IPS DF 6.9 (cell line): ENCODE measurements around the gene MT1M.

Experiments used
- DNase-seq: peaks from one replicate; pipeline ENCODE4 v3.0.0-alpha.2; 2013; ENCODE audit warnings: low read depth, low spot score
- H3K27ac ChIP-seq: one replicate; pipeline ENCODE4 v1.5.1; 2013; ENCODE audit warnings: low read length, control low read depth
- H3K27me3 ChIP-seq: 2 replicates; pipeline ENCODE4 v1.6.1; 2013; ENCODE audit warnings: mild to moderate bottlenecking, low read length; ENCODE audit not compliant: control insufficient read depth, insufficient read depth
- H3K36me3 ChIP-seq: 2 replicates; pipeline ENCODE4 v1.6.1; 2013; ENCODE audit warnings: low read length; ENCODE audit not compliant: control insufficient read depth, insufficient read depth
- H3K4me1 ChIP-seq: 2 replicates; pipeline ENCODE4 v1.6.1; 2013; ENCODE audit warnings: low read length; ENCODE audit not compliant: control insufficient read depth, insufficient read depth
- H3K4me3 ChIP-seq: 2 replicates; pipeline ENCODE4 v1.5.1; 2013; ENCODE audit warnings: mild to moderate bottlenecking, low read length
- H3K9me3 ChIP-seq: 2 replicates; pipeline ENCODE4 v1.6.1; 2013; ENCODE audit warnings: low read length, inconsistent platforms; ENCODE audit not compliant: control insufficient read depth, insufficient read depth
- WGBS: extraction: QIAGEN DNeasy Blood & Tissue Kit; methylation state at CpG from one replicate; pipeline ENCODE4 v1.1.7; 2013; ENCODE audit warnings: mixed read lengths, missing lambda C conversion rate; ENCODE audit not compliant: insufficient read length, insufficient coverage; 5-methylcytosine and 5-hydroxymethylcytosine counted together

MT1M gene

GRCh38 chr16:56600398-56600999 lies 32.0 kb upstream of the MT1M start:
- Histone ChIP-seq H3K27me3 (no peaks in the 10 kb centered on the region), H3K36me3 (no peaks in the 10 kb centered on the region), H3K9me3 (no peaks in the 10 kb centered on the region), H3K4me3 (no peak overlapping the region), H3K27ac (no peak overlapping the region), H3K4me1 (no peaks in the 10 kb centered on the region)
- no peak for DNase-seq
- WGBS: no CpG with 5 or more reads among the region's 8 CpGs

- H3K4me1 ChIP-seq: no peaks in the 10 kb centered on the region
- H3K27ac ChIP-seq: no peak overlapping the region
- H3K36me3 ChIP-seq: no peaks in the 10 kb centered on the region
- no peak for DNase-seq
- no peak overlapping the region for H3K4me3 ChIP-seq
- WGBS: no CpG with 5 or more reads among the region's 9 CpGs
- H3K9me3 ChIP-seq: no peaks in the 10 kb centered on the region
- H3K27me3 ChIP-seq: no peaks in the 10 kb centered on the region
These were observed 31.1 kb upstream of the MT1M start for GRCh38 chr16:56601325-56601724.

- WGBS: no CpG with 5 or more reads among the region's 4 CpGs
- H3K36me3 ChIP-seq: no peaks in the 10 kb centered on the region
- no peaks in the 10 kb centered on the region for H3K9me3 ChIP-seq
- no peak overlapping the region for H3K27ac ChIP-seq
- no peak for DNase-seq
- peaks cover 8% of the 10 kb centered on the region; the same call in 1 of the 2 replicates for H3K27me3 ChIP-seq
- no peak overlapping the region for H3K4me3 ChIP-seq
- 0 out of 2 replicates have a peak, but pooled peaks cover 2% of the 10 kb centered on the region for H3K4me1 ChIP-seq
These were observed 28.9 kb upstream of the MT1M start for GRCh38 chr16:56603589-56603988.

- Histone ChIP-seq H3K9me3 (no peaks in the 10 kb centered on the region), H3K36me3 (no peaks in the 10 kb centered on the region), H3K4me3 (no peak overlapping the region), H3K4me1 (0 out of 2 replicates have a peak, but pooled peaks cover 2% of the 10 kb centered on the region), H3K27me3 (peaks cover 21% of the 10 kb centered on the region), H3K27ac (no peak overlapping the region)
- no peak for DNase-seq
- no CpG with 5 or more reads among the region's 4 CpGs for WGBS
These were observed 27.5 kb upstream of the MT1M start for GRCh38 chr16:56604966-56605365.

- peaks cover 26% of the 10 kb centered on the region for H3K27me3 ChIP-seq
- no peak overlapping the region for H3K4me3 ChIP-seq
- 0 out of 2 replicates have a peak, but pooled peaks cover 2% of the 10 kb centered on the region for H3K4me1 ChIP-seq
- no peaks in the 10 kb centered on the region for H3K9me3 ChIP-seq
- no peaks in the 10 kb centered on the region for H3K36me3 ChIP-seq
- WGBS: no CpG with 5 or more reads among the region's 1 CpG
- DNase-seq: no peak
- no peak overlapping the region for H3K27ac ChIP-seq
These were observed 27.0 kb upstream of the MT1M start for GRCh38 chr16:56605475-56605874.

- no peak for DNase-seq
- no CpG with 5 or more reads among the region's 3 CpGs for WGBS
- Histone ChIP-seq H3K27ac (no peak overlapping the region), H3K4me3 (no peak overlapping the region), H3K4me1 (0 out of 2 replicates have a peak, but pooled peaks cover 2% of the 10 kb centered on the region), H3K9me3 (no peaks in the 10 kb centered on the region), H3K36me3 (no peaks in the 10 kb centered on the region), H3K27me3 (peaks cover 30% of the 10 kb centered on the region)
These were observed 26.4 kb upstream of the MT1M start for GRCh38 chr16:56606071-56606475.

GRCh38 chr16:56606476-56607108 lies 25.9 kb upstream of the MT1M start:
- no CpG with 5 or more reads among the region's 8 CpGs for WGBS
- H3K9me3 ChIP-seq: no peaks in the 10 kb centered on the region
- peaks cover 30% of the 10 kb centered on the region for H3K27me3 ChIP-seq
- no peak overlapping the region for H3K27ac ChIP-seq
- H3K4me1 ChIP-seq: 0 out of 2 replicates have a peak, but pooled peaks cover 2% of the 10 kb centered on the region
- no peak overlapping the region for H3K4me3 ChIP-seq
- DNase-seq: no peak
- no peaks in the 10 kb centered on the region for H3K36me3 ChIP-seq

GRCh38 chr16:56607109-56607618 lies 25.3 kb upstream of the MT1M start:
- DNase-seq: no peak
- no CpG with 5 or more reads among the region's 14 CpGs for WGBS
- Histone ChIP-seq H3K9me3 (no peaks in the 10 kb centered on the region), H3K4me3 (no peak overlapping the region), H3K27me3 (peaks cover 30% of the 10 kb centered on the region), H3K4me1 (0 out of 2 replicates have a peak, but pooled peaks cover 2% of the 10 kb centered on the region), H3K36me3 (no peaks in the 10 kb centered on the region), H3K27ac (no peak overlapping the region)

GRCh38 chr16:56607675-56608042 lies 24.8 kb upstream of the MT1M start:
- Histone ChIP-seq H3K4me1 (0 out of 2 replicates have a peak, but pooled peaks cover 2% of the 10 kb centered on the region), H3K4me3 (no peak overlapping the region), H3K27me3 (peaks cover 30% of the 10 kb centered on the region), H3K9me3 (no peaks in the 10 kb centered on the region), H3K36me3 (no peaks in the 10 kb centered on the region), H3K27ac (no peak overlapping the region)
- WGBS: no CpG with 5 or more reads among the region's 2 CpGs
- DNase-seq: no peak

- Histone ChIP-seq H3K9me3 (no peaks in the 10 kb centered on the region), H3K27ac (no peak within 1 kb of the TSS), H3K4me1 (0 out of 2 replicates have a peak, but pooled peaks cover 2% of the 10 kb centered on the region), H3K4me3 (peak within 1 kb of the TSS; percentile 54; the same call in 1 of the 2 replicates), H3K27me3 (peaks cover 30% of the 10 kb centered on the region), H3K36me3 (no peaks in the 10 kb centered on the region)
- DNase-seq: no peak
- WGBS: no CpG with 5 or more reads among the region's 62 CpGs
These were observed 24.2 kb upstream of the MT1M start, which contains the start of gene MT2A for GRCh38 chr16:56608043-56608875. TSS of gene MT2A (plus strand) at chr16:56608584. CDS start at chr16:56608656, 72 bp downstream.
